GM19043 (cell line): ENCODE results near the gene TSBP1.

ENCODE experiments used
- ATAC-seq: cut with Tn5 transposase; IDR thresholded peaks from one replicate; pipeline ENCODE4 v1.9.1; 2021; ENCODE audit warnings: low read depth; ENCODE audit not compliant: unreplicated experiment

The TSBP1 gene

GRCh38 chr6:32371803-32372202 lies at the start of gene TSBP1:
TSBP1 (minus strand) TSS chr6:32371903; CDS start chr6:32371706, 197 bp downstream.
- ATAC-seq, result no peak

GRCh38 chr6:32416036-32416435 lies 44.3 kb upstream of the TSBP1 start:
- ATAC-seq, result no peak

- ATAC-seq, result no peak
These were observed 43.9 kb upstream of the TSBP1 start for GRCh38 chr6:32415521-32416019.

- no peak for ATAC-seq
These were observed 41.8 kb upstream of the TSBP1 start for GRCh38 chr6:32413427-32414047.

- ATAC-seq, result no peak
These were observed 40.0 kb upstream of the TSBP1 start for GRCh38 chr6:32411566-32412327.

GRCh38 chr6:32410906-32411305 lies 39.2 kb upstream of the TSBP1 start:
- no peak for ATAC-seq

- no peak for ATAC-seq
These were observed 35.2 kb upstream of the TSBP1 start, which contains the start of gene BTNL2 for GRCh38 chr6:32406857-32407256. BTNL2 (minus strand) TSS chr6:32407181; CDS start chr6:32407123, 58 bp downstream.

- ATAC-seq, result no peak
These were observed 34.5 kb upstream of the TSBP1 start for GRCh38 chr6:32406197-32406596.

GRCh38 chr6:32405656-32406055 lies 34.0 kb upstream of the TSBP1 start:
- ATAC-seq, result no peak

GRCh38 chr6:32402812-32403211 lies 31.1 kb upstream of the TSBP1 start:
- ATAC-seq, result no peak

GRCh38 chr6:32401284-32401963 lies 29.7 kb upstream of the TSBP1 start:
- no peak for ATAC-seq

GRCh38 chr6:32397252-32397920 lies 25.7 kb upstream of the TSBP1 start:
- peak; percentile 55 for ATAC-seq

GRCh38 chr6:32396028-32396427 lies 24.3 kb upstream of the TSBP1 start:
- no peak for ATAC-seq

GRCh38 chr6:32393665-32394420 lies 22.1 kb upstream of the TSBP1 start:
- no peak for ATAC-seq

GRCh38 chr6:32391505-32391904 lies 19.8 kb upstream of the TSBP1 start:
- ATAC-seq, result no peak

- no peak for ATAC-seq
These were observed 16.1 kb upstream of the TSBP1 start for GRCh38 chr6:32387589-32388340.

- no peak for ATAC-seq
These were observed 14.3 kb upstream of the TSBP1 start for GRCh38 chr6:32386040-32386439.

GRCh38 chr6:32382757-32383420 lies 11.2 kb upstream of the TSBP1 start:
- ATAC-seq, result no peak

- no peak for ATAC-seq
These were observed 7.8 kb upstream of the TSBP1 start for GRCh38 chr6:32379545-32379944.
